HL-60 (cell line): ENCODE measurements around the gene CASTOR1.

Experiments used
- DNase-seq, 2 experiments: peaks; one replicate each; pipeline ENCODE4 v3.0.0-alpha.2; 2010 to 2020; ENCODE audit warnings: low read depth in 1 of 2, low spot score in 1 of 2
- H3K27ac ChIP-seq: fragments of 250-450 bp; sonication (Bioruptor Pico); replicated peaks from 2 replicates; pipeline ENCODE4 v1.5.1; 2020; ENCODE audit warnings: mild to moderate bottlenecking, moderate library complexity
- H3K27me3 ChIP-seq: fragments of 250-450 bp; sonication (Bioruptor Pico); 2 replicates; pipeline ENCODE4 v1.5.1; 2021; ENCODE audit warnings: mild to moderate bottlenecking, moderate library complexity; ENCODE audit not compliant: insufficient read depth, poor library complexity, severe bottlenecking
- H3K4me3 ChIP-seq: replicated peaks from 2 replicates; pipeline ENCODE4 v1.5.1; 2011; ENCODE audit warnings: mild to moderate bottlenecking, control low read depth, low read length; ENCODE audit not compliant: insufficient read depth
- GABPA ChIP-seq: IDR thresholded peaks from 2 replicates; pipeline ENCODE4 v1.6.1; 2012; ENCODE audit warnings: low read depth
- POLR2AphosphoS5 ChIP-seq: IDR thresholded peaks from 2 replicates; pipeline ENCODE4 v1.6.1; 2012; ENCODE audit warnings: low read depth
- REST ChIP-seq: IDR thresholded peaks from 2 replicates; pipeline ENCODE4 v1.6.1; 2012; ENCODE audit warnings: low read depth; ENCODE audit not compliant: insufficient replicate concordance
- SPI1 ChIP-seq: IDR thresholded peaks from 2 replicates; pipeline ENCODE4 v1.6.1; 2012; ENCODE audit warnings: low read depth, mild to moderate bottlenecking, borderline replicate concordance
- TF ChIP-seq, protein P1 (sequence below): IDR thresholded peaks from one replicate; pipeline ENCODE4 v1.5.1; 2011; ENCODE audit warnings: low read length, control low read depth, inconsistent platforms; ENCODE audit not compliant: insufficient read depth

CASTOR1 gene

DNA sequence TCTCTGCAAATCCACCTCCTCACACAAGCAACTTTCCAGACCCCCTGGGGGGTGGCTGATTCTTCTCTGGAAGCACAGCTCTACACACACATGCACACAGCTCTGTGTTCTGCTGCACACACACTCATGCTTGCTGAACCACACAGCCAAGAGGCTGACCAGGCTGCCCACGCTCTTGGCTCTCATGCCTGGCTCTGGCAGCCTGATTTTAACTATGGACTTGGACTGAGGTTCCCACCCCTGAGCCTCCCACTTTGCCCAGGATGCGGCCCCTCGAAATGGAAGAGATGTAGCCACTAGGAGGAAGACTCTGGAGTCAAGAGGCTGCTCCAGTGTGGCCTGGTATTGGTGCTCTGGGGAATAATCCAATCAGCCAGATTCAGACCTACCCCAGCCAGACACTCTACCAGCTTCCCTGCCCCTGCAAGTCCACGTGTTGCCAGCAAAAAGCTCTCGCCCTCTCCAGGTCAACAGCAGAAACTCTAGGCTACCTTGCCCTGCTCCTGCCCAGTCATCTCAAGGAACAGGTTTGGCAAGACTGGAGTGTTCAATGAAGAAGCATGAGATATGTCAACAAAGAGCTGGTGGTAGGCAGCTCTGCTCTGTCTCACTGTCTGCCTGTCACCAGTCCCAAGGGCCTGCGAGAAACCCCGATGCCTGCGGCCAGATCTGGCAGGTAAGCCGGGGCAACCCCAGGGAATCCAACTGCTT is 8.8 kb upstream of the CASTOR1 start:
- H3K27me3 ChIP-seq, result no peaks in the 10 kb centered on the region
- H3K4me3 ChIP-seq, result no peak overlapping the region
- TF ChIP-seq POLR2AphosphoS5 (no peak), SPI1 (no peak), GABPA (no peak), REST (no peak)
- TF ChIP-seq, protein P1, sequence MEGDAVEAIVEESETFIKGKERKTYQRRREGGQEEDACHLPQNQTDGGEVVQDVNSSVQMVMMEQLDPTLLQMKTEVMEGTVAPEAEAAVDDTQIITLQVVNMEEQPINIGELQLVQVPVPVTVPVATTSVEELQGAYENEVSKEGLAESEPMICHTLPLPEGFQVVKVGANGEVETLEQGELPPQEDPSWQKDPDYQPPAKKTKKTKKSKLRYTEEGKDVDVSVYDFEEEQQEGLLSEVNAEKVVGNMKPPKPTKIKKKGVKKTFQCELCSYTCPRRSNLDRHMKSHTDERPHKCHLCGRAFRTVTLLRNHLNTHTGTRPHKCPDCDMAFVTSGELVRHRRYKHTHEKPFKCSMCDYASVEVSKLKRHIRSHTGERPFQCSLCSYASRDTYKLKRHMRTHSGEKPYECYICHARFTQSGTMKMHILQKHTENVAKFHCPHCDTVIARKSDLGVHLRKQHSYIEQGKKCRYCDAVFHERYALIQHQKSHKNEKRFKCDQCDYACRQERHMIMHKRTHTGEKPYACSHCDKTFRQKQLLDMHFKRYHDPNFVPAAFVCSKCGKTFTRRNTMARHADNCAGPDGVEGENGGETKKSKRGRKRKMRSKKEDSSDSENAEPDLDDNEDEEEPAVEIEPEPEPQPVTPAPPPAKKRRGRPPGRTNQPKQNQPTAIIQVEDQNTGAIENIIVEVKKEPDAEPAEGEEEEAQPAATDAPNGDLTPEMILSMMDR, result no peak
- no peak for DNase-seq
- H3K27ac ChIP-seq, result no peak overlapping the region

GRCh38 chr22:30297276-30297990 is 8.1 kb upstream of the CASTOR1 start:
- no peak for TF ChIP-seq POLR2AphosphoS5
- TF ChIP-seq, protein P1, result no peak
- TF ChIP-seq REST, result no peak
- no peak for TF ChIP-seq SPI1
- TF ChIP-seq GABPA, result no peak
- DNase-seq, result no peak
- no peaks in the 10 kb centered on the region for H3K27me3 ChIP-seq
- H3K27ac ChIP-seq, result no peak overlapping the region
- no peak overlapping the region for H3K4me3 ChIP-seq

DNA sequence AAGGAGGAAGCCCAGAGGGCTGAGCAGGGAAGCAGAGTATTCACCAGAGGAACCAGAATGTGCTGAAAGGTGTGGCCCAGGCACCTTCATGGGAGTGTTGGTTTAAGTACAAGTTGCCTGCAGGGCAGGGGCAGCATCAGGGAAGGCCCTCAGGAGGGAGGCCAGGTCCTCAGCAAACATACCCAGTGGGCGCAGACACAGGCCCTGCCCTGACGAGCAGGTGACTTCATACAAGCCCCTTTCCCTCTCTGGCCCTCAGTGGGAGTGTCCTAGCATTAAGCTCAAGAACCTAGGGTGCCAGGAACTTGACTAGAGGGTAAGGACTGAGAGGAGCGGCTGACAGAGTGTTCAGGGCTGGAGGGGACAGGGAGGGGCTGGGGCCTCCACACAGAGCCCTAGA is 7.5 kb upstream of the CASTOR1 start:
- DNase-seq, result no peak
- no peak overlapping the region for H3K27ac ChIP-seq
- no peaks in the 10 kb centered on the region for H3K27me3 ChIP-seq
- TF ChIP-seq SPI1 (no peak), POLR2AphosphoS5 (no peak)
- no peak overlapping the region for H3K4me3 ChIP-seq

DNA sequence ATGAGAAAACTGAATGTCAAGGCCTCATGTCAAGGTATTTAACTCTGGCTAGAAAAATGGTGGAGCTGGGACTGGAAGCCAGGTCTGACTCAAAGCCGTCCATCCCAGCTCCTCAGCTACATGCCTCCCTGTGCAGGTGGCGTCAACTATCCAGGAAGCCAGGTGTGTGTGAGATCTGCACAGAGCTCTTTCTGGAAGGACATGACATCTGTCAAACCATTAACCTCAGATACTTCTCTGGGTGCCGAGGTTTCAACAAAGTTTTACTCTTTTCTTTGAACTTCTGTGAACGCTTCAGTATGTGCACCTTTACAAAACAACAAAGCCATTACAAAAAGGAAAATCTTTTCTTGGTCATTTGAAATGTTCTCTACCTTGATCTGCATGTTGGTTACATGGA is 7.0 kb upstream of the CASTOR1 start:
- TF ChIP-seq, protein P1, result no peak
- TF ChIP-seq SPI1 (no peak), REST (no peak), GABPA (no peak), POLR2AphosphoS5 (no peak)
- Histone ChIP-seq H3K4me3 (no peak overlapping the region), H3K27ac (no peak overlapping the region), H3K27me3 (no peaks in the 10 kb centered on the region)
- no peak for DNase-seq
